Activated T-helper 1 cell treated with anti-CD3 and anti-CD28 coated beads, Interleukin-2, amount 50 U/mL, for 16 hours (primary cell): ENCODE results near the gene RNF227.
"Not testable (repeated sequence)": the region's sequence is repeated elsewhere in the genome, so short reads cannot be mapped to it uniquely, and the experiment has no call there.

ENCODE experiments used
- DNase-seq, 2 donors: peaks; one replicate each; pipeline ENCODE4 v3.0.0-alpha.2; 2020; ENCODE audit warnings: low read depth in 1 of 2, low spot score in 1 of 2

The RNF227 gene

DNA sequence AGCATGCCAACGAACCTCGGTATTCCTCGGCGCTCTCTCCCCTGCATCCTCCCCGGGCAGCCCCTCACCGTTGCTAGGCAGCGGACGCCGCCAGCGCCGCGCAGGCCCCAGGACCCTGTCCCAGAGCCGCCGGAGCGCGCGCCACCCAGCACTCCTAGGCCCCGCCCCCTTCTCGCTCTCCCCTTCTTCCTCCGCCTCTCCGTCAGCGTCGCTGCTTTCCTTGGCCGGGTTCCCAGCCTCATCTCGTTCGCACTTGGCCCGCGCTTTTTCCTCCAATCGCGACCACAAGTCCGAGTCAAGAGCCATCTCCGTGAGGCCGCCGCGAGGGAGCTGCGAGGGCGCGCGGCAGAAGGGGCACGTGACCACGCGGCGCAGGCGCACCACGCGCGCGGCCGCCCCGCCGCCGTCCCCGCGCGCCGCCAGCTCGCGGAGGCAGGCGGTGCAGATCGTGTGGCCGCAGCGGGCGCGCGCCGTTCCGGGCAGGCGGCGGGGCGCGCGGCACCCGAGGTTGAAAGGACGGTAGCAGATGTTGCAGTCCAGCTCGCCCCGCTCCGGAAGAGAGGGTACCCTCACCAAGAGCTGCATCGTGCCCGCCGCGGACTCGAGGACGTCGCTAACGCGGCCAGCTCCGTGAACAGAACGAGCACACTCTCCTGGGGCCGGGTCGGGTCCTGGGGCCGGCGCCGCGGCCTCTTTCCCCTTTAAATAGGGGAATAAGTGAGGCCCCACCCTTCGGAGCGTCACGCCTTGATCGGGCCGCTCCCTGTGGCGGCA lies at the start of gene RNF227:
TSS of gene RNF227 (minus strand) at position 679 of the 774 bp plus-strand sequence. CDS start at position 585, 94 bp downstream.
- DNase-seq, result peak; percentile 61 to 74

DNA sequence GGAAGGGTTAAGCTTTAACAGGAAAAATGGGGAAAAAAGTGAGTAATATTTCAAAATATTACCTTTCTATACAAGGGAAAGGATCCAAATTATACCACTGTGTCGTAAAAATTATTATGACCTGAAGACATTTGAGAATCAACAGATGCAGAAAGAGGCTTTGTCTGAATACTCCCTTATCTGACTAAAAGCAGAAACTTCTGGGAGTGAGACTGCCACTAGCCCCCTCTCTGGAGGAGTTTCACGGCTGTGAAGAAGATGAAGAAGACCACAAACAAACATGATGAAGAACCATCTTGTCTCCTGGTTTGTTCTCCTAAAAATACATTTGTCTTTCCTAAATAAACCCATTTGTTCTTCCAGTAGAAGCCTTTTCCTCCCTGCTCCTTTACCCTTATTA lies 45.3 kb upstream of the RNF227 start:
- no peak for DNase-seq

DNA sequence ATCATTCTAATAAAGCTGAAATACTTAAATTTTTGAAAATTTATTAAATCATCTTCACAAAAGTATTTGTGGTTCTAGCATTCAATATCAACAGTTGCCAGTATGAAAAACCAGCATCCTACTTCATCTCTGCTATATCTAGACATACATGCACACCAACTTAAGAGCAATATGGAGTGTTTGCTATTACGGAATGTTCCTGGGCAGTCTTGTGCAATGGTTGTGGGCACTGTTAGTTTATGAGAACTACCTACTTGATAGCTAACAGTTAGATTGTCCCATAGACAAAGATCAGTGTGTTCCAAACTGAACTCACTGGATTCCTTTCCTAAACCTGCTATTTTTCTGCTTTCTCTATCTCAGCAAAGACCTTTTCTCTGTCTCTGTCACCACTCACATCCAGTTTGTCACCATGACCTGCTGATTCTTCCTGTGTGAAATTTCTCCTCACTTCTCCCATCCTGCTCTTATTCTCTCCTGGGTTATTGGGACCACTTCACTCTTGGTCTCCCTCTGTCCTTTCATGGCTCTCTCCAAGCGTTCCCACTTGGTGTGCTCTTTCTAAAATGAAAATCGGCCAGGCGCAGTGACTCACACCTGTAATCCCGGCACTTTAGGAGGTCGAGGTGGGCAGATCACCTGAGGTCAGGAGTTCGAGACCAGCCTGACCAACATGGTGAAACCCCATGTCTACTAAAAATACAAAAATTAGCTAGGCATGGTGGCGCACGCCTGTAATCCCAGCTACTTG lies 43.6 kb upstream of the RNF227 start:
- no peak for DNase-seq

DNA sequence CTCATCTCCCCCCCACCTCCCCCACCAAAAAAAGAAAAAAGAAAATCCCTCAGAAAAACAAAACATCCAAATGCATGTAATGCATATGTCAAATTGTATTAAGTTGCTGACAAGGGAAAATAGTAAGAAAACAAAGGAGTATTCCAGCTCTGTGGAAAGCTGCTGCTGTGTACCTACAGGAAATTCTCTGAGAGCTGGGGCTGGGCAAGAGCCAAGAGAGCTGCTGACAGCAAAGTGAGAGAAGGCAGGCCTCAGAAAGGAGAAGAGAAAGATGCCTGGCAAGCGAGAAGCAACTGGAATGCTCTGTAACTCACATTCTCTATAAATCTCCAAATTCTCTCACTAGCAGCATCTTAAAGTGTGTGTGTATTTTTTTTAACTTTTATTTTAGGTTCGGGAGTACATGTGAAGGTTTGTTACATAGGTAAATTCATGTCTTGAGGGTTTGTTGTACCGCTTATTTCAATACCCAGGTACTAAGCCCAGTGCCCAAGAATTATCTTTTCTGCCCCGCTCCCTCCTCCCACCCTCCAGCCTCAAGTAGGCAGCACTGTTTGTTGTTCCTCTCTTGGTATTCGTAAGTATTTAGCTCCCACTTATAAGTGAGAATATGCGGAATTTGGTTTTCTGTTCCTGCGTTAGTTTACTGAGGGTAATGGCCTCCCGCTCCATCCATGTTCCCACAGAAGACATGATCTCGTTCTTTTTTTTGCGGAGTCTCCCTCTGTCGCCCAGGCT lies 40.3 kb upstream of the RNF227 start:
- no peak for DNase-seq

DNA sequence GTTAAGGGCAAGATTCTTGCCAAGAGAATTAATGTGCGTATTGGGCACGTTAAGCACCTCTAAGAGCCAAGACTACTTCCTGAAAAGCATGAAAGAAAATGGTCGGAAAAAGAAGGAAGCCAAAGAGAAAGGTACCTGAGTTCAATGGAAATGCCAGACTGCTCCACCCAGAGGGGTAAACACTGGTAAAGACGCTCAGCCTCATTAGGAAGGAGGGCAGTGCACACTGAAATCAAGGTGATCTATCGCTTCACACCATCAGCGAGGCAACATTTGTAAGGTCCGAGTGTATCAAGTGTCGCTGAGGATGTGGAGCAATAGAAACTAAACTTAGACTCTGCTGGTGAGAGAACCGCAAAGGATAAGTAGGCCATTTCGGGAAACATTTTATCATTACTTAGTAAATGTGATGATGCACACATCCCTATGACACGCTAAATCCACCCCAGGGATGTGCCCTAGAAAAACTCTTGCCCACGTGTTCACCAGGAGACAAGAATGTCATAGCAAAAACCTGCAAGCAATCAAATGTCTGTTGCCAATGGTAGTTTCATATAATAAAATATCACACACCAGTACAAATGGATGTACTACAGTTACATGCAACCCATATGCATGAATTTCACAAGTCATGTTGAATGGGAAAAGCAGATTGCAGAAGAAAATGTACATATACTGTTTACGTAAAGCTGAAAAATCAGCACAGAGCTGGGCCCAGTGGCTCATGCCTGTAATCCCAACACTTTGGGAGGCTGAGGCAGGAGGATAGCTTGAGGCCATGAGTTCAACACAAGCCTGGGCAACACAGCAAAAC lies 39.5 kb upstream of the RNF227 start:
- DNase-seq, result no peak

DNA sequence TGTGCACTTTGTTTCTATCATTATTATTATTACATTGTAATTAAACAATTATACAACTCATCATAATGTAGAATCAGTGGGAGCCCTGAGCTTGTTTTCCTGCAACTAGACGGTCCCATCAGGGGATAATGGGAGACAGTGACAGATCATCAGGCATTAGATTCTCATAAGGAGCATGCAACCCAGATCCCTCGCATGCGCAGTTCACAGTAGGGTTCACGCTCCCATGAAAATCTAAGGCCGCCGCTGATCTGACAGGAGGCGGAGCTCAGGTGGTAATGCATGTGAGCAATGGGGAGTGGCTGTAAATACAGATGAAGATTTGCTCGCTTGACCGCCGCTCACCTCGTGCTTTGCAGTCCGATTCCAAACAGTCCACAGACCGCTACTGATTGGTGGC lies 37.2 kb upstream of the RNF227 start:
- not testable (repeated sequence) for DNase-seq

DNA sequence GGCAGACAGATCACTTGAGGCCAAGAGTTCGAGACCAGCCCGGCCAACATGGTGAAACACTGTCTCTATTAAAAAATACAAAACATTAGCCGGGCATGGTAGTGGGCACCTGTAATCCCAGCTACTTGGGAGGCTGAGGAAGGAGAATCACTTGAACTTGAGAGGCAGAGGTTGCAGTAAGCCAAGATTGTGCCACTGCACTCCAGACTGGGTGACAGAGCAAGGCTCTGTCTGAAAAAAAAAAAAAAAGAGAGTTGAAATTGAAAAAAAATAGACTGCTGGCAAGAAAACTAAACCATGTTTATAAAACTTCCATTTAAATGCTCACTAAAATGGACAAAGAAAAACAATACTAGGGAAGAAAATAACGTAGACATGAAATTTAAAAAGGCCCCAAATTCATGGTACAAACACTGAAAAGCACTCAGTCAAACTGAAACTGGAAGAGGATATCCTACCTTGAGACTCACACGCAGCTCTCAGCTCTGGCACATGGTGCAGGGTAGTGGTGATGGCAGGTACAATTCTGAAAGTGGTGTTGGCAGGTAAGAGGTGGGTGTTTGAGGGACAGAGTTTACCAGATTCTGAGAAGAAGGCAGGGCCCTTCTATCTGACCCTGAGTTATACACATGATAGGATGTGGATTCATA lies 35.2 kb upstream of the RNF227 start:
- DNase-seq, result no peak

DNA sequence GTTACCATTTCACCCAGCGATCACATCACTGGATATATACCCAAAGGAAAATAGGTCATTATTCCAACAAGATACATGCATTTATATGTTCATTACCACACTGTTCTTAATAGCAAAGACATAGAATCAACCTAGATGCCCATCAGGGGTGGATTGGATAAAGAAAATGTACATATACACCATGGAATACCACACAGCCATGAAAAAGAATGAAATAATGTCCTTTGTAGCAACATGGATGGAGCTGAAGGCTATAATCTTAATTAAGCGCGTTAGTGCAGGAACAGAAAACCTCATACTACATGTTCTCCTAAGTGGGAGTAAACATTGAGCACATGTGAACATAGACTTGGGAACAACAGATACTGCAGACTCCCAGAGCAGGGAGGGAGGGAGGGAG lies 34.5 kb upstream of the RNF227 start:
- DNase-seq, result no peak

DNA sequence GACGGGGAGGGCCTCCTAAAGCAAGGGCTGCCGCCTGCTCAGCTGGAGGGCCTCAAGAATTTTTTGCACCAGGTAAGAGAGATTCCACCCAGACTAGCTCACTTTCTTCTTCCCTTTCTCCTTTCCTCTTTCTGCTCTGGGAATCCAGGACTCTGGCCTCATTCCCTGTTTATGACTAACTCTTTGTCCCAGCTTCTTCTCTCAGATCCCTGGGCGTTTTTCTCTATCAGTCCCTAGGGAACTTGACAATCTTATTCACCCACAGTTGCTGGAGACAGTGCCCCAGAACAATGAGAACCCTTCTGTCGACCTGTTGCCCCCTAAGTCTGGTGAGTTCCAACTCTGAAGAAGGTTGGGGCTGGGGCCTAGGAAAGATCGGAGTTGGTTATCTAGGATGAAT lies 31.6 kb upstream of the RNF227 start:
- DNase-seq, result no peak

DNA sequence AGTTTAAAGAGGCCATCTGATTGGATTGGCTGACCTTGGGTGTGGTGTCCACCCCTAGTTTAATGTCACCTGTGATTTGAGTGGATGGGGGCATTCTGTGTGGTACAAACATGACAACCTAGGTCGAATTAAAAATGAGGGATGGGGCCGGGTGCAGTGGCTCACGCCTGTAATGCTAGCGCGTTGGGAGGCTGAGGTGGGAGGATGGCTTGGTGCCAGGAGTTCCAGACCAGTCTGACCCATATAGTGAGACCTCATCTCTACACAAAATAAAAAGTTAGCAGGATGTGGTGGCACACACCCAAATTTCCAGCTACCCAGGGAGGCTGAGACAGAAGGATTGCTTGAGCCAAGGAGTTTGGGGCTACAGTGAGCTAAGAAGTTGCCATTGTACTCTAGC lies 30.4 kb upstream of the RNF227 start:
- DNase-seq, result no peak

DNA sequence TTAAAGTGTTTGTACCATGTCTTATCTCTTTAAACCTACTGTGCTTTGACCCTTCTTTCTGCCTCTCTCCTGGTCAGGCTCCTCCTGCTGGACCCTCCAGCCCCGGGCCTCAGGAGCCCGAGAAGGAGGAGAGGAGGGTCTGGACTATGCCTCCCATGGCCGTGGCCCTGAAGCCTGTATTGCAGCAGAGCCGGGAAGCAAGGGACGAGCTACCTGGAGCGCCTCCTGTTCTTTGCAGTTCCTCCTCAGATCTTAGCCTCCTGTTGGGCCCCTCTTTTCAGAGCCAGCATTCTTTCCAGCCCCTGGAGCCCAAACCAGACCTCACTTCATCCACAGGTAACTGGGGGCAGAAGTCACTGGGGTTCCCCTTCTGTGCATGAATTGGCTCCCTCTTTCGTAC lies 29.6 kb upstream of the RNF227 start:
- DNase-seq, result no peak

DNA sequence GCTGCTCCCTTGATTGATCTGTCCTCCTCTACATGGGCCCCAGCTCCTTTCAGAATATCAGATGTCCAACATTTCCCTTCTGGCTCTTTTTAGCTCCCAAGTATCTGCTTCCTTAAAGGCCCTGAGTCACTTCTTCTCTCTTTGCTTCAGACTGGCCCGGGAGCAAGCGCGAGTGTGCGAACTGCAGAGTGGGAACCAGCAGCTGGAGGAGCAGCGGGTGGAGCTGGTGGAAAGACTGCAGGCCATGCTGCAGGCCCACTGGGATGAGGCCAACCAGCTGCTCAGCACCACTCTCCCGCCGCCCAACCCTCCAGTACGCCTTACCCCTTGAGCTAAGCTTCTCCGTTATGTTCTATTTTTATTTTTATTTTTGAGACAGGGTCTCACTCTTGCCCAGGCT lies 28.2 kb upstream of the RNF227 start:
- DNase-seq, result no peak

DNA sequence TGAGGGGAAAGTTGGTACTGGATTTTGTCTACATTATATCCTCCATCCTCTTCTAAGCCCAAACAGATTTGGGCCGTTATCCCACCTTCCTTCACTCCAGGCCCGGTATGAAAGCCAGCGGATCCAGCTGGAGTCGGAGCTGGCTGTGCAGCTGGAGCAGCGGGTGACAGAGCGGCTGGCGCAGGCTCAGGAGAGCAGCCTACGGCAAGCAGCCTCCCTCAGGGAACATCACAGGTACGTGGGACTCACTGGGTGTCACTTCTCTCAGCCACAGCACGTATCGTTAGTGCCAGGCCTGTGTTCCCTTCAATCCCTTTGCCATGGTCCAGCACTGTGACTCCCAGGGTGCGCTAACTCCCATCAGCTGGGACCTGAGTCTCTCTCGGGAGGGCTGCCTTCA lies 27.2 kb upstream of the RNF227 start:
- no peak for DNase-seq

DNA sequence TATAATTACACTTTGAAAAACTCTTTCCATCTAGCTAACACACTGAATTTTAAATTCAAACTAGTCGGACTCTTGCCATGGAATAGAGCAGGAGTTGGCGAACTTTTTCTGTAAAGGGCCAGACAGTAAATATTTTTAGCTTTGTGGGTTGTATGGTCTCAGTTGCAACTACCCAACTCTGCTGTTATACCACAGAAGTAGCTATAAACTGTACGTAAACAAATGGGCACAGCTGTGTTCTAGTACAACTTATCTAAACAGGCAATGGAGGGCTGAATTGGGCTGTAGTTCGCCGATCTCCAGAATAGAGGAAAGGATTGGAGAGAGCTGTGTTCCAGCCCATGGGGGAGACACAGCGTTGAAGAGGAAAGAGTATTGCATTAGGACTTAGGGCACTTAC lies 24.7 kb upstream of the RNF227 start:
- no peak for DNase-seq

DNA sequence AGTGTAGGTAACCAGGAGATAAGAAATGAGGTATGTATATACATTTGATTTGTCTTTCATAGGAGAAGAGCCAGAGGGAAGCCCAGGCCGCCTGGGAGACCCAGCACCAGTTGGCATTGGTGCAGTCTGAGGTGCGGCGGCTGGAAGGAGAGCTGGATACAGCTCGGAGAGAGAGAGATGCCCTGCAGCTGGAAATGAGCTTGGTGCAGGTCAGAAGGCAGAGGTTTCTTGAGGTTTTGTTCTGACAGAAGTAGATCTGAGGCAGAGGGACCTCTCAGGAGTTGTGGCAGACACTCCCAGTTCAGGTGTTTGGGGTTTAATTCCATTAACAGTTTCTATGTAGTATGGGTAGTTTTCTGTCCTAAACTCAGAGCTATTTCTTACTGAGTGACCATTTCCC lies 23.9 kb upstream of the RNF227 start:
- no peak for DNase-seq

DNA sequence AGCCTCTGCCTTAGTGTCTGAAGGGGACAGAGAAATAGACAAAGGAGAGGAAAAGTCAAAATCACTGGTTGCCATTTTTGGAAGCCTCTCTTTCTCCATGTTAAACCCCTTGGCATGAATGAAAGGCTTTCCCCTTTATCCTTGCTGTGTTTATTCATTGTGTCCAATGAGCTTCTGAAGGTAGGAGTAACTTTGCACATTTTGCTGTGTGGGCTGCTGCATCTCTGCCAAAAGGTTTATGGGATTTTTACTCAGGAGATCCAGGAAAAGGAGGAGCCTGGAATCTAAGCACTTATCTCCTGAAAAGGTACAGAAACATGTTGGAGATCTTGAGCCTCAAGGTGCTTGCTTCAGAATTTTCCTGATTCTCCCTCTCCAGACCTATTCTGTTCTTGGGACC lies 19.8 kb upstream of the RNF227 start:
- DNase-seq, result no peak

DNA sequence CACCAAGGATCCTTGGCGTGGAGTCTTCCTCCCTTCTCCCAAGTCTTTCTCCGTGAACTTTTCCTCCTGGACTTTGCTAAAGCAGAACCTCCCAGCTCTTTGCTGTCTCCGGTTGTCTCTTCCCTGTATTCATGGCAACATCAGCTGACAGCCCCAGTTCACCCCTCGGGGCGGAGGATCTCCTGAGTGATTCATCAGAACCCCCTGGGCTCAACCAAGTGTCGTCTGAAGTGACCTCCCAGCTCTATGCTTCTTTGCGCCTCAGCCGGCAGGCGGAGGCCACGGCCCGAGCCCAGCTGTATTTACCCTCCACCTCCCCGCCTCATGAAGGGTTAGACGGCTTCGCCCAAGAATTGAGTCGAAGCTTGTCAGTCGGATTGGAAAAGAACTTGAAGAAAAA lies 16.9 kb upstream of the RNF227 start:
- DNase-seq, result no peak

DNA sequence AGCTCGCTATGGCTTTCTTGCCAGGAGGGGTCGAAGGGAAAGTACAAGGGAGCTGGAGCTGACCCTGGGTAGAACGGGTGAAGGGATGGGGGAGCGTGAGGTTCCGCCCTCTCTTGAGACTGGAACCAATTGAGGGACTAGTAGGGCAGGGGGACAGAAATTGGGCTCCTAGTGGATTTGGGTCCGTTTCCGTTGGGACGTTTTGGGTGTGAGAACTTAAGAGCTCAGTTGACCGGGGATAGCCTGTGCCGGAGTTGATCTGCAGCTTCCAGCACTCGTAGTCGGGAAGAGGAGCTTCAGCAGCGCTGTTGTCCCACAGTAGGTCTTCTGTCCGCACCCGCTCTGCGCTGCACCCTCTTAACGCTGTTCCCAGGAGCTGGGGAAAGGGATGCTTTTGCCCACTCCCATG lies 16.4 kb upstream of the RNF227 start:
- no peak for DNase-seq

DNA sequence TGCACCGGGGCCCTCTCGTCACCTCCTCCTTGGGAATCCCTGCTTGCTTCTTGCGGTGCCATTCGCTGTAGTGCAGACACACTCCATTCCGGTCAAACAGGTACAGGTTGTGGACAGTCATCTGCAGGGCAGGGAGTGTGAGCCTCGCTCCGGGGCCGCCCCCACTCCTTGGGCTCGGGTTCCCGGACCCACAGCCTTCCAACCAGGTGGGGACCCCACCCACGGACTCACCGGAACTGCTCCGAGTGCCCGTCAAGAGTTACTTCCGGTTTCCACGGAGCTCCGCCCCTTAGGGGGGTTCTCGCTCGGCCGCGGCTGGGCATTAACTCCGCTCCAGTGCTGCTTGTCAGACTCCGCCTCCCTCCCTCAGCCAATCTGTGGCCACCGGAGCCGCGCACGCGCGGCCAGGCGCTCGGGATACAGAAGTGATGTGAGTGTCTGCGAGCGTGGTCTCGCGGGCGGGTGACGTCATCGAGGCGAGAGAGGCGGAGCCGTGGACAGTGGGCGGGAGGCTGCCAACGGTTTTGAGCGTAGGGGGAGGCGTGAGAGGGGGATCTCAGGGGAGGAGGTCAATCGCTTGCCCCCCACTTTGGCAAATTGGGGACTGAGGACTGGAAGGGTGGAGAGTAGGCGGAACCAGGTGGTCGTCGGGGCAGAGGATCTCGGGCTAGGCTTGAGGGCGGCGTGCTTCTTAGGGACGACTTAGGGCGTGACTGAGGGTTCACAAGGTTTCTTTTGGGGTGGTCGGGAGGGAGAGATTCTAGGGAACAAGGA lies 15.8 kb upstream of the RNF227 start, which contains the start of the genes CNTROB and TRAPPC1:
TSS of gene CNTROB (plus strand) at position 498 of the 774 bp plus-strand sequence. CDS start 874 bp downstream, outside the sequence.
TSS of gene TRAPPC1 (minus strand) at position 238 of the 774 bp plus-strand sequence. CDS start at position 121, 117 bp downstream.
- DNase-seq, result peak; percentile 98 to 100
